Omental fat pad (tissue), 4 donors: ENCODE data around the gene LUZP2. TPM values are rescaled to one million over a fixed set of nuclear protein-coding genes. Genes with fewer than 3 reads are reported as not detected.

Experiments
- ATAC-seq: fragments of 150-250 bp; one replicate; pipeline ENCODE4 v1.9.1; 2016; ENCODE audit warnings: mild to moderate bottlenecking, moderate library complexity; ENCODE audit not compliant: low FRiP score
- DNase-seq: peaks from one replicate; pipeline ENCODE4 v3.0.0-alpha.2; 2019; ENCODE audit warnings: low spot score
- CTCF ChIP-seq, 3 donors: fragments of 450-650 bp; IDR thresholded peaks; one replicate each; pipeline ENCODE4 v1.5.1; 2016 to 2017; ENCODE audit warnings: antibody characterized with exemption in 3 of 3, mild to moderate bottlenecking in 3 of 3, moderate library complexity in 2 of 3
- total RNA-seq, 4 donors: library from RNA; depleted of rRNA; stranded (reverse); fragments of >200 nt; gene quantifications; one replicate each; pipeline ENCODE4 v1.1.0, GENCODE V29; 2016

LUZP2 gene
- total RNA-seq, result under 1 TPM in 1 of 4 donors, not detected in 3; 0.63 TPM

- DNase-seq (no peak), ATAC-seq (peak; percentile 64)
- no peak for TF ChIP-seq CTCF (IDR thresholded peaks at IDR 0.05)
Observed at GRCh38 chr11:24496736-24497725, at the start of gene LUZP2. Gene LUZP2, plus strand, starts transcription at chr11:24497053.

DNA sequence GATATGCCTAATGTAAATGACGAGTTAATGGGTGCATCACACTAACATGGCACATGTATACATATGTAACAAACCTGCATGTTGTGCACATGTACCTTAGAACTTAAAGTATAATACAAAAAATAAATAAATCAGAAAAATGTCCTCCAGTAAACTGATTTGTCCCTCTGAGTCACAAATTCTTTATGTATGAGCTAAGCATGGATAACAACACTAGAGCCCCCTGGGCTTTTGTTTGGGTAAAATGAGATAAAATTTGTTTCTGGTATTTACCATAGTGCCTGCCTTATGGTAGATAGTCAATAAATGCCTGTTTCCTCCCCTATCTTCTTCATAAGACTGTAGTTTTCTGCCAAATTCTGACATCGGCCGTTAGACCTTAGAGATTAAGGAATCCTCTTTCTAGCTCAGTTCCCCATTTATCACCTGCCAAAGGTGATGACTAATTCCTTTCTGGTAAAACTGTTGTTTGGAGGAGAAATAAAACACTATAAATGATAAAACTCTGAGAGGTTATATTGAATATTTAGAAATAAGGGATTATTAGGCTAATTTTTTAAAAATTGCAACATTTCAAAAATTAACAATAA, 43.6 kb upstream of the LUZP2 start:
- no peak for TF ChIP-seq CTCF (IDR thresholded peaks at IDR 0.05)
- DNase-seq, result no peak
- no peak for ATAC-seq

DNA sequence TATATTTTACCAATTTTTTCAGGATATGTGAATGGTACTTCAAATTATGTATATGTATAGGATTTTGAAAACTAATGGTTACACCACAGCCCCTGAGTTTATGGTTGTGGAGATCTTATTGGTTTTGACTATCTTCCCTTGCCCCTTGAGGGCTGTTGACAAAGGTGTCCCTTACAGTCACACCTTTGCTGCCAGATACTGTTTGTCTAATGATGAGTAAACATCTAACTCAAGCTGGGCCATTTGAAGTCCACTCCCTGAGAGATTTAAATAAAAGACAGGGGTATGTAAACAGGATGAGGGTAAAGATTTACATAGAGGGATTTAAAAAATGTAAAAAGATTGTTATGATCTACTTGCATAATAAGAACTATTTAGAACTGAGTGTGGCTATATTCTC, 38.9 kb upstream of the LUZP2 start:
- DNase-seq (no peak), ATAC-seq (no peak)
- no peak for TF ChIP-seq CTCF (IDR thresholded peaks at IDR 0.05)

DNA sequence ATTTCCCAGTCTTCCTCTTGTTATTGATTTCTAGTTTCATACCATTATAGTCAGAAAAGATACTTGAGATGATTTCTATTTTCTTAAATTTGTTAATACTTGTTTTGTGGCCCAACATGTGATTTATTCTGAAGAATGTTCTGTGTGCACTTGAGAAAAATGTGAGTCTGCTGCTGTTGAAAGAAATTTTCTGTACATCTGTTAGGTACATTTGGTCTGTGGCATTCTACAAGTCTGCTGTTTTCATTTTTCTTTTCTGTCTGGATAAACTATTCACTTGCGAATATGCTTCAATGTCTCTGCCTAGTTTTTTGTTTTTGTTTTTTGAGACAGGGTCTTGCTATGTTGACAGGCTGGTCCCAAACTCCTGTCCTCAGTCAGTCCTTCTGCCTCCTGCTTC, 26.4 kb upstream of the LUZP2 start:
- TF ChIP-seq CTCF (IDR thresholded peaks at IDR 0.05), result no peak
- no peak for DNase-seq
- no peak for ATAC-seq

DNA sequence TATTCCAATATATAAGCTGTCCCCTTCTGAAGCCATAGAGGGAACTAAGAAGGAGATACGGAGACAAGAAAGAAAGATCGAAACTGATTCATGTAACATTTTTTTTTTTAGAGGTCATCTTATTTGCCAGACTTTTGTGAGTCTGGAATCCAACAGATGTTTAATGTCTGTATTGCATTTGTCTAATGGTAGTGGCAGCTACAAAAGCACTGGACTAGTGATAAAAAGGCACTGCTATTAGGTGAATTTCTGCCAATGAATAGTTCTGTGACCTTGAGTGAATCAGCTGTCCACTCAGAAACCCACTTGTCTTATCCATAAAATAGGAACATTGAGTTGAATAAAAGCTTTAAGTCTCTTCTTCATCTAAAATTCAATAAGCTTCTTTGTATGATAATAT, 25.8 kb upstream of the LUZP2 start:
- DNase-seq (no peak), ATAC-seq (no peak)
- no peak for TF ChIP-seq CTCF (IDR thresholded peaks at IDR 0.05)

- ATAC-seq (no peak), DNase-seq (no peak)
- no peak for TF ChIP-seq CTCF (IDR thresholded peaks at IDR 0.05)
Observed at GRCh38 chr11:24478718-24479117, 18.1 kb upstream of the LUZP2 start.
